Astrocyte (in vitro differentiated cells and primary cell): ENCODE results near the gene RDH5. TPM values are rescaled to one million over a fixed set of nuclear protein-coding genes. Genes with fewer than 3 reads are reported as not detected.

Experiments used
- DNase-seq: peaks from one replicate; pipeline ENCODE4 v3.0.0-alpha.2; 2010; ENCODE audit warnings: low read depth
- FAIRE-seq: peaks from 2 replicates; lab custom pipeline; 2011; peaks lifted over from hg19 to GRCh38; lab: Jason Lieb, UNC
- H2AFZ ChIP-seq: 2 replicates; pipeline ENCODE4 v1.6.0; 2012; ENCODE audit warnings: low read depth, low read length, inconsistent platforms
- H3K27ac ChIP-seq: 2 replicates; pipeline ENCODE4 v1.5.1; 2011; ENCODE audit warnings: low read depth, low read length, inconsistent platforms
- H3K27me3 ChIP-seq: 2 replicates; pipeline ENCODE4 v1.6.0; 2011; ENCODE audit warnings: low read length, inconsistent platforms; ENCODE audit not compliant: insufficient read depth
- H3K36me3 ChIP-seq: 2 replicates; pipeline ENCODE4 v1.5.1; 2011; ENCODE audit warnings: low read length, inconsistent platforms; ENCODE audit not compliant: insufficient read depth
- H3K4me1 ChIP-seq: 2 replicates; pipeline ENCODE4 v1.5.1; 2011; ENCODE audit warnings: low read length, inconsistent platforms; ENCODE audit not compliant: insufficient read depth
- H3K4me2 ChIP-seq: 2 replicates; pipeline ENCODE4 v1.6.0; 2012; ENCODE audit warnings: low read length, inconsistent platforms
- H3K4me3 ChIP-seq: 2 replicates; pipeline ENCODE4 v1.5.1; 2011; ENCODE audit warnings: low read depth, mild to moderate bottlenecking, low read length, inconsistent platforms; ENCODE audit not compliant: insufficient read depth
- H3K79me2 ChIP-seq: 2 replicates; pipeline ENCODE4 v1.6.0; 2012; ENCODE audit warnings: mild to moderate bottlenecking, low read length, inconsistent platforms; ENCODE audit not compliant: insufficient read depth
- H3K9ac ChIP-seq: 2 replicates; pipeline ENCODE4 v1.6.0; 2012; ENCODE audit warnings: mild to moderate bottlenecking, low read length, inconsistent platforms
- H3K9me3 ChIP-seq: 2 replicates; pipeline ENCODE4 v1.5.1; 2012; ENCODE audit warnings: low read depth, mild to moderate bottlenecking, low read length, inconsistent platforms; ENCODE audit not compliant: insufficient read depth
- H4K20me1 ChIP-seq: 2 replicates; pipeline ENCODE4 v1.6.0; 2012; ENCODE audit warnings: low read length, inconsistent platforms; ENCODE audit not compliant: insufficient read depth
- H3K27ac Mint-ChIP-seq: one replicate; pipeline ENCODE4 v1.8.0; 2021; ENCODE audit warnings: mild to moderate bottlenecking, mixed read lengths; ENCODE audit not compliant: unreplicated experiment
- H3K27me3 Mint-ChIP-seq: one replicate; pipeline ENCODE4 v1.8.0; 2021; ENCODE audit warnings: low read depth, mixed read lengths; ENCODE audit not compliant: unreplicated experiment
- H3K36me3 Mint-ChIP-seq: one replicate; pipeline ENCODE4 v1.8.0; 2021; ENCODE audit warnings: low read depth, mixed read lengths; ENCODE audit not compliant: unreplicated experiment
- H3K4me1 Mint-ChIP-seq: one replicate; pipeline ENCODE4 v1.8.0; 2021; ENCODE audit warnings: low read depth, mixed read lengths; ENCODE audit not compliant: unreplicated experiment
- H3K4me3 Mint-ChIP-seq: one replicate; pipeline ENCODE4 v1.8.0; 2021; ENCODE audit warnings: mild to moderate bottlenecking, moderate library complexity, mixed read lengths; ENCODE audit not compliant: unreplicated experiment
- H3K9me3 Mint-ChIP-seq: one replicate; pipeline ENCODE4 v1.8.0; 2021; ENCODE audit warnings: mild to moderate bottlenecking, mixed read lengths; ENCODE audit not compliant: unreplicated experiment
- CTCF ChIP-seq: IDR thresholded peaks from 2 replicates; pipeline ENCODE4 v1.5.1; 2011; ENCODE audit warnings: low read depth, mild to moderate bottlenecking, inconsistent platforms, low read length, moderate library complexity; ENCODE audit not compliant: insufficient read depth
- EZH2 ChIP-seq: IDR thresholded peaks from 2 replicates; pipeline ENCODE4 v1.6.1; 2012; ENCODE audit warnings: mild to moderate bottlenecking, low read length, inconsistent platforms; ENCODE audit not compliant: insufficient read depth
- total RNA-seq: library from RNA; stranded (reverse); gene quantifications from 2 replicates; pipeline ENCODE4 v1.2.1, GENCODE V29; 2021

RDH5 gene
- total RNA-seq, 1 donor from 2014 or later: 2.1 TPM

GRCh38 chr12:55708695-55709233 is 11.4 kb upstream of the RDH5 start:
- Histone ChIP-seq H2AFZ (peak overlapping the region; percentile 22), H3K4me3 (no peak overlapping the region), H3K27me3 (peaks cover 3% of the 10 kb centered on the region), H3K4me1 (peaks cover 22% of the 10 kb centered on the region), H3K27ac (no peak overlapping the region), H3K4me2 (peak overlapping the region; percentile 90), H4K20me1 (no peaks in the 10 kb centered on the region), H3K9me3 (no peaks in the 10 kb centered on the region), H3K9ac (peak overlapping the region; percentile 21), H3K36me3 (no peaks in the 10 kb centered on the region), H3K79me2 (peaks cover 25% of the 10 kb centered on the region)
- no peak for TF ChIP-seq EZH2
- TF ChIP-seq CTCF: no peak
- peaks cover 35% of the 10 kb centered on the region for H3K27me3 Mint-ChIP-seq
- H3K9me3 Mint-ChIP-seq: no peaks in the 10 kb centered on the region
- H3K4me3 Mint-ChIP-seq: peak overlapping the region; percentile 85
- peak overlapping the region; percentile 47 for H3K27ac Mint-ChIP-seq
- no peaks in the 10 kb centered on the region for H3K36me3 Mint-ChIP-seq
- DNase-seq: no peak
- H3K4me1 Mint-ChIP-seq: peaks cover 22% of the 10 kb centered on the region
- FAIRE-seq: no peak

GRCh38 chr12:55711786-55712553 is 8.2 kb upstream of the RDH5 start:
- Histone ChIP-seq H3K27me3 (peaks cover 3% of the 10 kb centered on the region), H4K20me1 (no peaks in the 10 kb centered on the region), H3K4me2 (no peak overlapping the region), H3K4me1 (peaks cover 33% of the 10 kb centered on the region), H3K27ac (no peak overlapping the region), H3K9ac (no peak overlapping the region), H3K36me3 (no peaks in the 10 kb centered on the region), H2AFZ (no peak overlapping the region), H3K79me2 (peaks cover under 1% of the 10 kb centered on the region), H3K9me3 (no peaks in the 10 kb centered on the region), H3K4me3 (no peak overlapping the region)
- Mint-ChIP-seq H3K9me3 (no peaks in the 10 kb centered on the region), H3K27me3 (peaks cover 33% of the 10 kb centered on the region), H3K4me1 (peaks cover 21% of the 10 kb centered on the region), H3K27ac (peak overlapping the region; percentile 13), H3K4me3 (no peak overlapping the region), H3K36me3 (no peaks in the 10 kb centered on the region)
- DNase-seq (no peak), FAIRE-seq (no peak)
- TF ChIP-seq CTCF (no peak), EZH2 (no peak)
